GM18511 (cell line): ENCODE measurements around the gene WNT2.
"Not testable (repeated sequence)": the region's sequence is repeated elsewhere in the genome, so short reads cannot be mapped to it uniquely, and the experiment has no call there.

Experiments
- ATAC-seq: cut with Tn5 transposase; IDR thresholded peaks from one replicate; pipeline ENCODE4 v1.9.1; 2021; ENCODE audit warnings: mild to moderate bottlenecking, moderate library complexity; ENCODE audit not compliant: unreplicated experiment

The WNT2 gene

DNA sequence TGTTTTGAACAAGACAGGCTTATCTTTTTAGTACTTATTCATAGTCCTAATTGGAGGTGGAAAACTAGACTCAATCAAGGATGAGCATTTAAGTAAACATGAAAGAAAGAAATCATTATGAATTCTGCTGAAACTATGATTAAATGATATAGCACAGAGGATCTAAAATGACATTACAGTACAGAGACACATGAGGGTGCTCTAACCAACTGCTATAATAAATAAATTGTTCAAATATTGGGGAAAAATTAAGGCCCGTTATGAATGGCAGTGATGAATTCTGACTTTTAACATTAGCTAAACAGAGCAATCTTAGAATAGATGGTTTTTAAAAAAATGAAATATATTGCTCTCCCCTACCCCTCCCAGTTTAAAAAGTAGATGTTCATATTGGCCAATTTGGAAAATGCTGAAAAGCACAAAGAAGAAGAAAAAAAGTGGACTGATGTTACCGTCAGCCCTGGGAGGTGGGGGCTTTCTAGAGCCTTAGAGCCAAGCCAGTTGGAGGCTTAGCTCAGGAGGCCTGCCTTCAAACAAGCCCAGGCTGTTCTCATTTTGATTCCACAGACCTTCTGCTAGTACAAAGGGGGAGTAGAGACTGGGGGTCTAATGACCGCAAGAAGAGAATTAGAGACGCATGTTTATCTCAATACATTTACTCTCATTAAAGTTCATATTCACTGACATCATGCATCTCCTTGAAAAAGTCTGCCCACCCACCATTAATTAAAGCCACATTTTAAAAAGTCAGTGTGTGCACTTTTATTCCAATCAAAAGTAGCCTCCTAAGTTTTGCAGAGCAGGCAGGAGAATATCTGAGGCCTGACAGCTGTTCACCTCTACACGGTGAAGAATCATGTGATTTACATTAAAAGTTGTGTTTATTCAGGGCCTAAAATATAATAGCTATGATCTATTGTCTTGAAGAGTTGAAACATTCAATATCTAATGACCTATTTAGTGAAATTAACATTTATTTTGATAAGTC is 10.0 kb downstream of the WNT2 start:
- ATAC-seq, result no peak

DNA sequence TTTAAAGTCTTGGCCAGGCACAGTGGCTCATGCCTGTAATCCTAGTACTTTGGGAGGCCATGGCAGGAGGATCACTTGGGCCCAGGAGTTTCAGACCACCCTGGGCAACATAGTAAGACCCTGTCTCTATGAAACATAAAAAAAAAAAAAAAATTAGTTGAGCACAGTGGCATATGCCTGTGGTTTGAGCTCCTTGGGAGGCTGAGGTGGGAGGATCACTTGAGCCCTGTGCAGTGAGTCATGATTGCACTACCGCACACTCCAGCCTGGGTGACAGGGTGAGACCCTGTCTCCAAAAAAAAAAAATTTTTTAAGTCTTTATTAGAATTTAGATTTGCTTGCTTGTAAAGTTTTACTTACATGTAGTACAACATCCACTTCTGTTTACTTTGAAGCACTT is 14.0 kb downstream of the WNT2 start:
- no peak for ATAC-seq

DNA sequence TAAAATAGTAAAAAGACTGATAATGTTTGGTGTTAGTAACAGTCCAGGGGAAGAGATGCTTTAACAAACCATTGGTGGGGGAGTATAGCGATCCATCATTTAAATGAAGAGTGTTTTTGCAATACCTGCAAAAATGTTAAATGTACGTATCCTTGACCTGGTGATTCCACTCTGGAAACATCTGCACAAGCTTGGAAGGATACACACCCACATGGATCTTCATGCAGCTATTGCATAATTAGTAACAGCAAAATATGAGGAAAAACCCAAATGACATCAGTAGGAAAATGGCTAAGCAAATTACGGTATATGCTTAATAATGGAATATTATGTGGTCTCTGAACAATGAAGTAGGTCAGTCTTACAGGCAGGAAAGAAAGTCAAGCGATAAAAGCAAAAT is 20.5 kb downstream of the WNT2 start:
- no peak for ATAC-seq

DNA sequence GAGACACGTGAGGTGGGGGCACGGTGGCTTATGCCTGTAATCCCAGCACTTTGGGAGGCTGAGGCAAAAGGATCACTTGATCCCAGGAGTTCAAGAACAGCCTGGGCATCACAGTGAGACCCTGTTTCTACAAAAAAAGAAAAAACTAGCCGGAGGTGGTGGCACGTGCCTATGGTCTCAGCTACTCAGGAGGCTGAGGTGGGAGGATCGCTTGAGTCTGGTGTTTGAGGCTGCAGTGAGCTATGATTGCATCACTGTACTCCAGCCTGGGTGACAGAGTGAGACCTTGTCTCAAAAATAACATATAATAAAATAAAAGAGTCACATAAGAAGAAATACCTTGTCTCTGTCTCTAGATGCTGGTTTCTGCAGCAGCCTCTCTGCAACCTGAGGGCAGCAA is 22.4 kb downstream of the WNT2 start:
- not testable (repeated sequence) for ATAC-seq

DNA sequence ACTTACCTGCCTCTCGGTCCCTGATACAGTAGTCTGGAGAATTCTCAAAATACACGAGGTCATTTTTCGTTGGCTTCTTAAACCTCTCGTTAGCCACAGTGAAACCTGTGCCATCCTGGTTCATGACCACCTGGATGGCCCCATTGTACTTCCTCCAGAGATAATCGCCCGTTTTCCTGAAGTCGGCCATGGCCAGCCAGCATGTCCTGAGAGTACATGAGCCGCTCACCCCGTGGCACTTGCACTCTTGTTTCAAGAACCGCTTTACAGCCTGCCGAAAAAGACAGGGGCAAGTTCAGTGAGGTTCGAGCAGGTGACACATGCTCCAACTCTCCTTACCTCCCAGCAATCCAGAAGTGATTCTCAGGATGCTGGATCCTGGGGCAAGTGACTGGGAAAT is 25.3 kb downstream of the WNT2 start:
- no peak for ATAC-seq

DNA sequence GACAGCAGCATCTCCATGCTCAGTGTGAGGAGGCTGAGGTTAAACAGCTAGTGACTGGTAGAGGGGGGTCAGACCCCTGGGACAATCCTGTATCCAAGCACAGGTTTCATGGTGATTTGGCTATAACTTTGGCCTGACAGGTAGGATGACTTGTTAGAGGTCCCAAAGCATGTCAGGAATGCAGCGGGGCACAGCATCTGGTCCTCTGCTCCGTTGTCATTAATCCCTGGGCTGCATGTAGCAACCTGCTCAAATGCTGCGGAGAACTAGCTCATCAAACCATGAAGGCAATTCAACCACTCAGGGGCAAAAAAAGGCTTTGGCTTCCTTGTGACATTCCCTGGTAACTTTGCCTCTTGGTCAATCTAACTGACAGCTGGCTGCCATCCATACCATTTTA is 26.8 kb downstream of the WNT2 start:
- ATAC-seq, result no peak

DNA sequence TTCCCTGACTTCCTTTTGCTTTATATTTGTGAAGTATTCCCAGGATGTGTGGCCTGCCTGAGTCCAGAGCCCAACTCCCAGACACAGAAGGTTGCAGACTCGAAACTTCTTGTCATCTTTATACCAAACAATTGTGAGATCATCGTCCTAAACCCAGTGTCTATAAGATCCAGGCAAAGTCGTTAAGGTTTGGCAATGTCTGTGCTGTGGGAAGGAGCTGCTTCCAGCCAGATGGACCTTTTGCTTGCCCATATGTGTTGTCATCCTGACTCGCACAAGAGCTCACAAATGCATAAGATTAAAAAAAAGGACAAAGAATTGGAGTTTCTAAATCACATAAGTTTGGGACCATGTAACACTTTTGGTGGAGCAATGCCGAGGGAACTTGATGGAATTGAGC is 37.0 kb downstream of the WNT2 start:
- ATAC-seq, result no peak

DNA sequence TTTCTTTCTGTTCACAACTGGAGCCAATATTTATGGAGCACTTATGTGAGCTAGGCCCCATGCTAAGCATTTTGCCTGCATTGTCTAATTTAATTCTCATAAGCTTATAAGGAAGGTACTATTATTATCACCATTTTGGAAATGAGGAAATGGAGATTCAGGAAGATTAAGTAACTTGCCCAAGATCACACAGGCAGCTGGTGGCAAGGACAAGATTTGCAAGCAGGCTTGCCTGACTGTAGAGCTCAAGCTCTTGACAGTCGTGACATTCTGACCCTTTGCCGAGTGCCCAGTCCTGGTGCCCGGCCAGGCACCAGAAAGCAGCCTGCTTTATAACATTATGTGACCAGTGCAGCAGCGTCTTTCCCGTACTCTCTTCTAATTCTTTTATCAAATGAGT is 38.2 kb downstream of the WNT2 start:
- no peak for ATAC-seq

DNA sequence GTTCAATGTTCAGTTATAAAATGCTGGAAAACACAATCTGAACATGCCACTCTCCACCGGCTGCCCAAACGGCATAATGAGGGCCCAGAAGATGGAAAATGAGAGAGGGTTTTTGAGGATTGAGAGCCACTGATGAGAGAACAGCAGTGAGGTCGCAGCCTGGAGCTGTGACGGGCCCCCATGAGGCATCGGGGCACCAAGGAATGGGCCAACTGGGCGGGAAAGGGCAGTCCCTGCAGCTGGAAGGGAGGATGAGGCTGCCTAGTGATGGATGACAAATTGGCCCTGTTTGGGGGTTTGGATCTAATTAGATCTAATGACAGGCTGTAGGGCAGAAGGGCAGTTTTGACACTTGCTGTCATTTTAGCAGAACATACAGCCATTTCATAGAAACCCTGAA is 39.1 kb downstream of the WNT2 start:
- ATAC-seq, result no peak

DNA sequence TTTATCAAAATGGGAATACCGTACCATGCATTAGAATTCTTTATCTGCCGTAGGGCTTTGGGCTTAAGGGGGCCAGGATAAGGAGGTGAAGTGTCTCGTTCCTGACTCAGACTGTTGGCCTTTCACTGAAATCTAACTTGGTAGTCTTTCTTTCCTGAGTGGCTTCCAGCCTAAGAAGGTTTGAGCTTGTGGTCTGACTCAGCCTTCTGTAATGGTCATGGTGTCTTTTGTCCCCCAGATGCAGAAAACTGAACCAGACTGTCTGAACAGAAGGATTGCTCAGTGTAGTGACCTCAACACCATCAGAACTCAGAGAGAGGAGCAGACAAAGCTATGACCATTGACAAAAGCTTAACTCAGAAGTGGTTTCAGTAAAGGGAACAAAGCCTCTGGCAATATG is 39.5 kb downstream of the WNT2 start:
- no peak for ATAC-seq

DNA sequence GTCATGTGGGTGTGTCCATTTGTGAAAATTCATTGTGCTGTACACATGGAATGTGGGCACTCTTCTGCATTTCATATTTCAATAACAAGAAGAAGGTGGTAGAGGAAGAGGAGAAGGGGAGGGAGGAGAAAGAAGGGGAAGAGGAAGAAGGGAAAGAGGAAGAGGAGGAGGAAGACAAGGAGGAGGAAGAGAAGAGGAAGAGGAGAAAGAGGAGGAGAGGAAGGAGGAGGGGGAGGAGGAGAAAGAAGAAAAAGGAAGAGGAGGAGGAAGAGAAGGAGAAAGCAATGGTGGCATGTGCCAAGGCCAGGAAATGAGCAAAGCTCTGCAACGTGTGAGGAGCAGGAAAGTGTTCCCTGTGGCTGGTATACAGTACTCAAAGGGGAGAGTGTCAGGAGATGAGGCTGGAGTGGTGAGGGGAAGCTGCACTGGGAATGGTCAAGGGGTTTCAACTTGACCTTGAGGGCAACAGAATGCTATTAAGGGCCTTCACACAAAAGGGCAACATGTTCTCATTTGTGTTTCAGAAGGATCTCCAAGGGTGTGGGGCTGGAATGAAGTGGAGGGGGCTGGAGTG is 40.5 kb downstream of the WNT2 start:
- ATAC-seq, result no peak

DNA sequence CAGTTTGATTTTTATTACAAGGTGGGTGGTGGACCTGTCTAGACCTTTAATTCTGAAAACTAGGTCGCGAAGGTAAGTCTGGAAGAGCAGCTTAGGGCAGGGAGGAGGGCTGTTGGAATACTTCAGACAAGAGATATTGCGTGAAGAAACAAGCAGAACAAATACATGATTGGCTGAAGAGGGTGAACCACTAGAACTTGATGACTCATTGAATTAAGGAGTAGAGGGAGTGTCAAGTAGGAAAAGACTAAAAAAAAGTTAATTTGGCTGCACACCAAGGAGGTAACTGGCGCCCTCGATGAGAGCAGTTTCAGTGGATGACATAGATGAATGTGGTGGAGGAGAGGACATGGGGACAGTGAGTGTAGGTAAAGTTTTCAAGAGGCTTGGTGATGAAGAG is 41.3 kb downstream of the WNT2 start:
- ATAC-seq, result no peak

DNA sequence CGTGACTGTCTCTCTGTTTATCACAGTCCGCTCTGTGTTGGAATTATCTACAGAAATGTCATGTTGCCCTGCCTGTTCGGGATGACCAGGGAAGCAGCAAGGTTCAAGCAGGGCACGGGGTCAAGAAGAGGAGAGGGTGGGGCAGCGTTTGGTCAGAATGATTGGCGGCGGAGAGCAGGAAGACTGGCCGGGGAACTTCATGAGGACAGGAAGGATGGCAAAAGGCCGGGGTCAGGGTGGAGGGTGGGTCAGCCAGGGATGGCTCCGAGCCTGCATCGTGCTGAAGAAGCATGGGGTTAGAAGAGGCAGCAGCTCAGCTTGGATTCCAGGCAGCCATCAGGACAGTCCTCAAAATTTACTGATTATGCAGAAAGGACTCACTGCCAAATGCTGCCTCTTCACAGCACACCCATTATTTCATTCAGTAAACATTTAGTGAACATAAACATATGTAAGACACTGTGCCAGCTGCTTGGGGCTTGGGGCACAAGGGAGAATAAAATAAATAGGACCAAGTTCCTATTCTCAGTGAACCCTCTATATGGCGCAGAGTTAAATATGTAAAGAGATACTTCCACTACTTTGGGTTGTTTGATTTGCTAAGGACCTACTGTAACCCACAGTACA is 42.8 kb downstream of the WNT2 start:
- no peak for ATAC-seq

DNA sequence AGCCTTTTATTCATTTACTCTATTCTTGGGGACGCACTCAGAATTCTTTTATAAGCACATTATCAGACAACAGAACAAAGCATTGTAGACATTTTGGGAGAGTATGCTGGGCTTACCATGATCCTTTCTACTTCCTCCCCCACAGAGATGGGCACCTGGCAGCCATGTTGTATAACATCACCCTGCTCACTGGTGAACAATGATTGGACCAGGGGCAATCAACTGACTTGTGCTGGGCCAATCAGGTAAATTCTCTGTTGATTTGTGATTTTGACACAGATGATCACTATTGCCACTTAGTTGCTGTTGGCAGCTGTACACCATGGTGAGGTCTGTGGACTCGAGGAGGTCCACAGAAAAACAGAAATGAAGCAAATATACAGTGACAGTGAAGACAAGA is 43.7 kb downstream of the WNT2 start:
- no peak for ATAC-seq

DNA sequence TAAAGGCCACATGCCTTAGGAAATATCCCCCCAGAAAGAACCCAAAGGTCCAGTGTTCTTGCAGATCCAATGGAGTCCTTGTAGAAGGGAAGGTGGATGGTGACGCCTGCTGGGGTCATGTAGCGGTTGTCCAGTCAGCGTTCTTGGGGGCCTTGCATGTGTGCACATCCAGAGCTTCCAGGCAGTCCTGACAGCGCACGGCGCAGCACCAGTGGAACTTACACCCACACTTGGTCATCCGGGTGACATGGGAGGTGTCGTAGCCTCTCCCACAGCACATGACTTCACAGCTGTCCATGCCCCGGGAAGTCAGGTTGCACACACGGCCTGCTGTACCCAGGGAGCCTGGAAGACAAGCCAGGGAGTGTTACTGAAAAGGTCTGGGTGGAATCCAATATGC is 44.8 kb downstream of the WNT2 start:
- no peak for ATAC-seq

DNA sequence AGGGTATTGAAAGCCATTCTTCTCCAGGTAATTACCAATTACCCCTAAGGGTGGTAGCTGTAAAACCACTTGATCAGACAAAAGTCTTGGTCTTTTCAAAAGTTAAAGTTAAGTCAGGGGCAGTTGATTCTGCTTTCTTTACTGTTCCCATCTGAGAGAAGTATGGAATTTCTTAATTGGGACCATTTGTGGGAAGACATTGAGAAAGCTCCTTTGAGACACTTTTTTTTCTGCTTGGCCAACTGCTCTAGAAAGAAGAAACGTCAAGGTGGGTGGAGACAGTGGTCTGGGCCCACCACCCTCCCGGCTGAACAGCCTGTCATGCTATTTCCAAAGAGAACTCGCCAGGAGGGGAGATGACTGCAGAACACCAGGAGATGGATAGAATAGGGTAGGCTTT is 45.3 kb downstream of the WNT2 start:
- no peak for ATAC-seq

DNA sequence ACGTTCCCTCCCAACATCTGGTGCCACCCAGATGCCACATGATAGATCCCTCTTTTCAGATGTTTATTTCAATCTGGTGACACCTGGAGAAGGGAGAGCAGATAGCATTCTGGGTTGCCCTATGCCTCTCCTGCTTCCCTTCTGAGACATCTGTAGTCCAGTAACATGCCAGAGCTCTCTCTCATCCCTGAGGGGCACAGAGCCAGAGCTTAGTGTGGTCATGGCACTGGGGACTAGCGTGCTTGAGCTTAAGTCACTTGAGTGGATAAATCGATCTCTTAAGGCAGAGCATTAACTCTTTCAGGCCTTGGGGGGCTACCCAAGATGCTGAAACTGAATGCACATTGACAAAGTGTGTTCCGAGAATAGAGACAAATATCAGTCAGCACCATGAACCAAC is 47.9 kb downstream of the WNT2 start:
- ATAC-seq, result no peak

DNA sequence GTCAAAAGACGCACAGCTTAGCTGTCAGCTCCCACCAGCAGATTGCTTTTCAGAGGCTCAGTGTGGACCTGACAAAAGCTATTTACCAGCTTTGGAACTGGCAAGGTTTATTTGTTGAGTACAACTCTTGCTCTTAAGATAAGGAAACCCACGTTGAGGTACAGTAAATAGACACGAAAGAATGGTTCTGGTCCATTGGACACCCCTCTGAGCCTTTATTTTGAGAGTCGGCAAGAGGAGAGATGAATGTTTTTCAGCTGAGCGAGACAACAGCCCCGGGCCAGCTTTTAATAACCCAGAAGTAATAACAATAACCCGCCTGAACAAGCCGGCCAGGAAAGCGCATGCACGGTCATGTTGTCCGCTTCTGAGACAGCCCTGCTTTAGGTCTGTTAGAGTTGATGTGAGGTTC is 49.0 kb downstream of the WNT2 start:
- no peak for ATAC-seq

DNA sequence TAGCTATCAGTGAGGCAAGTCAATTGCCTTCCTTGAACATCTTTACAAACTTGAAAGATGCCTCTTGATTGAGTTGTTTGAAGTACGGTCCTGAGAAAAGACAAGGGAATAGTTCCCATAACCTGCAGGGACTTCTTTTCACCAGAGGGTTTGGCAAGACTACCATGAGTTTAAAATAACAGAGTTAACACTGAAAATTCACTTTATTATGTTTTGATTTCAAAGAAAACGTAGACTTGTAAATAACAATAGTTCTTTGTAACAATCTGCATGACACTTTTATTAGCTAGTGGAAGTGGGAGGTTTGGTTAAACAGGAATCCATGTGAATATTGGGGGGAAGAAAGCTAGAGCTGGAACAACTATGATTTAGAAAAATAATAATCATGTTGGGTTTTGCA is 49.5 kb downstream of the WNT2 start:
- no peak for ATAC-seq

DNA sequence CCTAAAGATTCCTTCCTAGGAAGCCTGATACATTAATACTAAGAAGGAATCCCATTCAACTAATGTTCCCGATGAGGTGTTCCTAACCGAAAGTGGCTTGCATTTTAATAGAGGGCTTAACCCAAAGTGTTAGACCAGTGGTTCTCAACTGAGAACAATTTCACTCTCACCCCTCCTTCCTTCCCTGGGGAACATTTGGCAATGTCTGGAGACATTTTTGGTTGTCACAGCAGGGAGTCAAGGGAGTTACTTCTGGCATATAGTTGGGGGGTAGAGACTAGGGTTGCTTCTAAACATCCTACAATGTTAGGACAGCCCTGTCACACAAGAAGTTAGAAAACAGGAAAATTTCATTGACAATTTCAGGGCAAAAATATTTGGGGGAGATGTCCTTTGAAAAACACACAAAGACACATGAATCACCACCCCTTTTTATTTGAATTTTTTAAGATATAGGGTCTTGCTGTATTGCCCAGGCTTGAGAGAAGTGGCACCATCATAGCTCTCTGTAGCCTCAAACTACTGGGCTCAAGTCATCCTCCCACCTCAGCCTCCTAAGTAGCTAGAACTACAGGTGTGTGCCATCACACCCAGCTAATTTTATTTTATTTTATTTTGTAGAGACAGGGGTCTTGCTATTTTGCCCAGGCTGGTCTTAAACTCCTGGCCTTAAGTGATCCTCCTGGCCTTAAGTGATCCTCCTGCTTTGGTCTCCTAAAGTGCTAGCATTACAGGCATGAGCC is 50.7 kb downstream of the WNT2 start:
- no peak for ATAC-seq

DNA sequence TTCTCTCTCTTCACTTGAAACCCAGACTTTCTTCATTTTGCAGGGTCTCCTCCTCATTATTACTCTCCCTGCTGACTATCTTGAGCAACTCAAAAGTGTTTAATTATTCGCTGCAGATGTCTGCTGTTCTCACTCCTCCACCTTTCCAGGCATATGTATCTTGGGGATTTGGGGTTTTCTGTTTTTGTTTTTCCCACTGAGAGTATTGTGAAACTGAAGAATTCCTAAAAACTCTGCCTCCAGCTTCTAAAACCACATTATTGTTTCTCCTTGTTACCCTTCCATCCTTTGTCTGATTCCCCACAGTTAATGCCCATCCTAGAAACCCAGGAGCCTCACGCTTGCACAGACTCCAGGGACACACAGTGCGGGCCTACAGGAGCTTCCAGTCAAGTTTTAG is 51.3 kb downstream of the WNT2 start:
- no peak for ATAC-seq
